HCT116 (cell line): ENCODE results near the gene VASN. TPM values are rescaled to one million over a fixed set of nuclear protein-coding genes. Genes with fewer than 3 reads are reported as not detected.

Experiments
- ATAC-seq: fragments of 200-7000 bp; cut with Tn5 transposase; 2 replicates; pipeline ENCODE4 v1.9.1; 2020; ENCODE audit warnings: mild to moderate bottlenecking, moderate library complexity
- BruUV-seq: library from RNA; stranded (reverse); fragments of 400-500 nt; replicated peaks from 2 replicates; lab custom pipeline; 2021; lab: Mats Ljungman, UMichigan
- CTCF ChIA-PET: fragments of 300-600 bp; sonication (Branson Sonifier 250); formaldehyde crosslinking; loops from one replicate; lab custom pipeline; 2021; ENCODE audit warnings: antibody characterized with exemption; lab: Charles Lee
- POLR2A ChIA-PET: fragments of 300-600, 350-600 bp; sonication (Branson Sonifier 250); formaldehyde crosslinking; loops from one replicate; lab custom pipeline; 2021; ENCODE audit warnings: antibody characterized with exemption; lab: Charles Lee
- RAD21 ChIA-PET, 2 experiments: fragments of 300-600 bp; sonication (Branson Sonifier 250); formaldehyde crosslinking; loops; one replicate each; lab custom pipeline; 2023; ENCODE audit warnings: low total read pairs in 2 of 2; ENCODE audit not compliant: uncharacterized antibody in 2 of 2, unreplicated experiment in 2 of 2, low non-redundant PET in 1 of 2; lab: Charles Lee
- DNase-seq: peaks from one replicate; pipeline ENCODE4 v3.0.0-alpha.2; 2010; ENCODE audit warnings: low read depth, low spot score
- H2AFZ ChIP-seq: fragments of 200-600 bp; shearing (Covaris generic), sonication (generic); 2 replicates; pipeline ENCODE4 v1.6.1; 2017; ENCODE audit warnings: low read depth, mixed run types, mixed read lengths, antibody characterized with exemption, low read length; ENCODE audit not compliant: poor library complexity, severe bottlenecking
- H3K27ac ChIP-seq: 2 replicates; pipeline ENCODE4 v1.5.1; 2012; ENCODE audit warnings: low read depth, low read length
- H3K27me3 ChIP-seq: fragments of 200-600 bp; sonication (generic); 2 replicates; pipeline ENCODE4 v1.6.1; 2016; ENCODE audit warnings: mixed run types, low read length, mixed read lengths; ENCODE audit not compliant: insufficient read depth
- H3K36me3 ChIP-seq, 2 experiments: fragments of 200-500 bp in 1 of 2; fragments of 200-600 bp in 1 of 2; sonication (Bioruptor generic) in 1 of 2; sonication (generic) in 1 of 2; 2 replicates each; pipeline versions ENCODE4 v1.5.1 to v1.6.1; 2014 to 2016; ENCODE audit warnings: low read length in 2 of 2, inconsistent platforms in 1 of 2, mixed read lengths in 1 of 2, mixed run types in 1 of 2; ENCODE audit not compliant: insufficient read depth in 2 of 2, control insufficient read depth in 1 of 2
- H3K4me1 ChIP-seq, 2 experiments: fragments of 200-600 bp in 1 of 2; sonication (generic) in 1 of 2; 2 replicates each; pipeline versions ENCODE4 v1.5.1 to v1.6.1; 2012 to 2017; ENCODE audit warnings: low read length in 2 of 2, inconsistent platforms in 1 of 2, mild to moderate bottlenecking in 1 of 2, mixed read lengths in 1 of 2, mixed run types in 1 of 2, moderate library complexity in 1 of 2; ENCODE audit not compliant: insufficient read depth in 2 of 2, control insufficient read depth in 1 of 2
- H3K4me2 ChIP-seq: fragments of 200-600 bp; sonication (generic); 2 replicates; pipeline ENCODE4 v1.6.1; 2017; ENCODE audit warnings: mixed run types, low read length, mixed read lengths
- H3K4me3 ChIP-seq, 2 experiments: fragments of 200-600 bp in 1 of 2; sonication (generic) in 1 of 2; replicated peaks in 1 of 2; 2 replicates each; pipeline ENCODE4 v1.5.1; 2011 to 2016; ENCODE audit warnings: low read length in 2 of 2, control low read depth in 1 of 2, low read depth in 1 of 2, mild to moderate bottlenecking in 1 of 2, mixed read lengths in 1 of 2, mixed run types in 1 of 2
- H3K79me2 ChIP-seq: fragments of 200-600 bp; sonication (generic); 2 replicates; pipeline ENCODE4 v1.6.1; 2017; ENCODE audit warnings: mild to moderate bottlenecking, mixed run types, low read length, moderate library complexity, mixed read lengths; ENCODE audit not compliant: insufficient read depth
- H3K9ac ChIP-seq: fragments of 200-600 bp; sonication (generic); 2 replicates; pipeline ENCODE4 v1.6.1; 2016; ENCODE audit warnings: low read length, mixed read lengths
- H3K9me2 ChIP-seq: fragments of 200-600 bp; sonication (generic), shearing (Covaris generic); 2 replicates; pipeline ENCODE4 v1.6.1; 2017; ENCODE audit warnings: mixed run types, mild to moderate bottlenecking, moderate library complexity; ENCODE audit not compliant: insufficient read depth
- H3K9me3 ChIP-seq, 2 experiments: fragments of 200-500 bp in 1 of 2; fragments of 200-600 bp in 1 of 2; sonication (Bioruptor generic) in 1 of 2; sonication (generic) in 1 of 2; 2 replicates each; pipeline ENCODE4 v1.6.1; 2014 to 2017; ENCODE audit warnings: low read length in 2 of 2, mixed read lengths in 2 of 2, inconsistent platforms in 1 of 2, low read depth in 1 of 2, mild to moderate bottlenecking in 1 of 2, mixed run types in 1 of 2, moderate library complexity in 1 of 2; ENCODE audit not compliant: control insufficient read depth in 1 of 2, insufficient read depth in 1 of 2
- H4K20me1 ChIP-seq: fragments of 200-600 bp; sonication (generic), shearing (Covaris generic); 2 replicates; pipeline ENCODE4 v1.6.1; 2017; ENCODE audit warnings: mixed run types, mild to moderate bottlenecking, moderate library complexity; ENCODE audit not compliant: insufficient read depth
- CBX3 ChIP-seq: IDR thresholded peaks from 2 replicates; pipeline ENCODE4 v1.6.1; 2012; ENCODE audit warnings: low read depth
- CTCF ChIP-seq, 3 experiments: fragments of 200-600 bp in 1 of 3; sonication (generic) in 1 of 3; IDR thresholded peaks in 2 of 3; conservative IDR thresholded peaks in 1 of 3; 2 replicates each; pipeline ENCODE4 v1.5.1; 2012 to 2017; ENCODE audit warnings: low read depth in 2 of 3, low read length in 2 of 3, antibody characterized with exemption in 1 of 3, borderline replicate concordance in 1 of 3, control low read depth in 1 of 3, mild to moderate bottlenecking in 1 of 3, mixed read lengths in 1 of 3, mixed run types in 1 of 3, moderate library complexity in 1 of 3; ENCODE audit not compliant: insufficient read depth in 1 of 3
- EGR1 ChIP-seq: IDR thresholded peaks from 2 replicates; pipeline ENCODE4 v1.6.1; 2012; ENCODE audit warnings: low read depth
- ELF1 ChIP-seq: IDR thresholded peaks from 2 replicates; pipeline ENCODE4 v1.6.1; 2012; ENCODE audit warnings: low read depth, borderline replicate concordance
- EZH2phosphoT487 ChIP-seq: fragments of 200-600 bp; IDR thresholded peaks from 2 replicates; pipeline ENCODE4 v1.6.1; 2018; ENCODE audit warnings: antibody characterized with exemption, borderline replicate concordance
- FOSL1 ChIP-seq: IDR thresholded peaks from 2 replicates; pipeline ENCODE4 v1.6.1; 2012; ENCODE audit warnings: low read depth
- JUND ChIP-seq: IDR thresholded peaks from 2 replicates; pipeline ENCODE4 v1.6.1; 2012
- SRF ChIP-seq: IDR thresholded peaks from 2 replicates; pipeline ENCODE4 v1.6.1; 2012; ENCODE audit warnings: low read depth
- TCF7L2 ChIP-seq: IDR thresholded peaks from 2 replicates; pipeline ENCODE4 v1.7.0; 2011; ENCODE audit warnings: borderline replicate concordance, inconsistent platforms; ENCODE audit not compliant: insufficient read depth, insufficient read length; ENCODE audit errors: extremely low read depth
- ZBTB33 ChIP-seq: IDR thresholded peaks from 2 replicates; pipeline ENCODE4 v1.6.1; 2011; ENCODE audit warnings: mild to moderate bottlenecking, low read length, moderate library complexity; ENCODE audit not compliant: insufficient replicate concordance; ENCODE audit errors: extremely low read depth
- ZFX ChIP-seq: fragments of 450-650 bp; IDR thresholded peaks from 2 replicates; pipeline ENCODE4 v1.6.1; 2017
- ZNF274 ChIP-seq: fragments of 200-500 bp; sonication (Bioruptor generic); IDR thresholded peaks from 2 replicates; pipeline ENCODE4 v1.6.1; 2014; ENCODE audit warnings: mild to moderate bottlenecking, low read depth, low read length, inconsistent platforms
- intact Hi-C: fragments of 100-400 bp; cut with micrococcal nuclease; formaldehyde crosslinking; loops from 2 replicates; pipeline ENCODE4 v1.10.0; 2022
- total RNA-seq: library from RNA; stranded (reverse); gene quantifications from one replicate; pipeline ENCODE4 v1.2.1, GENCODE V29; 2021; ENCODE audit not compliant: unreplicated experiment

The VASN gene
- total RNA-seq, 1 experiment from 2014 or later = 6.3 TPM

GRCh38 chr16:4367393-4367856 lies 4.2 kb upstream of the VASN start (continued):
- no peak for TF ChIP-seq CTCF (IDR thresholded peaks at IDR 0.05 in 2 of 3, conservative IDR thresholded peaks at IDR 0.05 in 1 of 3; ENCODE audit: borderline replicate concordance in 1 of 3, insufficient read depth in 1 of 3, low read depth in 2 of 3, low read length in 2 of 3)
- no peak for TF ChIP-seq TCF7L2
- no peak for TF ChIP-seq ZBTB33
- TF ChIP-seq ZFX = no peak

GRCh38 chr16:4369007-4369733 lies 2.5 kb upstream of the VASN start:
- no peak overlapping the region for H2AFZ ChIP-seq
- H3K9me3 ChIP-seq = no peaks in the 10 kb centered on the region
- no peaks in the 10 kb centered on the region for H4K20me1 ChIP-seq
- no peaks in the 10 kb centered on the region for H3K27me3 ChIP-seq
- ChIA-PET RAD21 (no interaction called here), POLR2A (interaction anchor here (0.6 kb wide), 1 partner anchor 76 kb away, joined by 4 read pairs; no protein-coding TSS in a partner anchor), CTCF (interaction anchor here (1.1 to 1.8 kb wide), 4 partner anchors 10 to 98 kb away, joined by 3 to 8 read pairs (median 4); no protein-coding TSS in a partner anchor)
- H3K9me2 ChIP-seq = no peaks in the 10 kb centered on the region
- H3K79me2 ChIP-seq = peaks cover 8% of the 10 kb centered on the region; the same call in 1 of the 2 replicates
- peak overlapping the region; percentile 46 for H3K4me2 ChIP-seq
- no TSS peak for BruUV-seq
- H3K27ac ChIP-seq = peak overlapping the region; percentile 40; the same call in 1 of the 2 replicates
- H3K9ac ChIP-seq = 0 out of 2 replicates have a peak overlapping the region, but pooled peaks have one; percentile 25
- peaks cover 30 to 60% of the 10 kb centered on the region in 2 experiments for H3K4me1 ChIP-seq
- H3K36me3 ChIP-seq = no peaks in the 10 kb centered on the region
- DNase-seq = no peak
- ATAC-seq = no peak
- no peak overlapping the region for H3K4me3 ChIP-seq
- intact Hi-C loops = no loop called here
- TF ChIP-seq FOSL1 (no peak), EZH2phosphoT487 (no peak), CTCF (IDR thresholded peaks at IDR 0.05 in 2 of 3, conservative IDR thresholded peaks at IDR 0.05 in 1 of 3; ENCODE audit: borderline replicate concordance in 1 of 3, insufficient read depth in 1 of 3, low read depth in 2 of 3, low read length in 2 of 3) (no peak), ELF1 (no peak), JUND (no peak), ZNF274 (no peak), SRF (no peak), CBX3 (no peak), EGR1 (no peak)
